ENCODE results near the gene PPP3CA. TPM values are rescaled to one million over a fixed set of nuclear protein-coding genes. Genes with fewer than 3 reads are reported as not detected.

PPP3CA gene
- total RNA-seq, 1 donor from 2014 or later: 40.2 TPM

DNA sequence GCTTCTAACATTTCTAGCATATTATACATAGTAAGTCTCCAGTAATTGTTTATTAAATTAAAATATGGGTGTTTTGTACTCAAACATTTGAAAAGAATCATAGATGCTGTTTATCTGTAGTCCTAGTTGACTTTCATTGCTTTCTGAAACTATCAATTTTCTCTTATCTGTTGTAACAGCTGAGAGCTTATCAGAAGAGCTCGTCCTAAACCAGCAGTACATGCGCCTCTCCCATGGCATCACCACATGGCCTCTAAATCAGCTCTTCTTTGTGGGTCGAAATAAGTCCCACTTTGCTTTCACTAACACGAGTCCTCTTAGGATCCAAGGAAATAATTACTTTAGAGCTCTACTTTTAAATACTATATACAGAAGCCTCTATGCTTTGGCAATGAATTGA, 55.1 kb downstream of the PPP3CA start:
- H3K27me3 ChIP-seq (ENCODE audit: control insufficient read depth in 3 of 3, insufficient read depth in 3 of 3, low read length in 3 of 3): no peaks in the 10 kb centered on the region
- no peak overlapping the region for H3K9ac ChIP-seq (ENCODE audit: low read depth in 1 of 3, low read length in 3 of 3)
- no peaks in the 10 kb centered on the region for H3K9me3 ChIP-seq (ENCODE audit: control insufficient read depth in 3 of 3, low read length in 3 of 3)
- H3K27ac ChIP-seq (ENCODE audit: low read depth, low read length): no peak overlapping the region
- no peaks in the 10 kb centered on the region for H3K36me3 ChIP-seq (ENCODE audit: control insufficient read depth in 3 of 3, insufficient read depth in 3 of 3, low read length in 3 of 3)
- no peak overlapping the region for H3K4me3 ChIP-seq (ENCODE audit: low read length in 3 of 3)
- H3K4me1 ChIP-seq (ENCODE audit: control insufficient read depth in 3 of 3, insufficient read depth in 3 of 3, low read length in 3 of 3): peaks cover 15 to 30% (median 18%) of the 10 kb centered on the region in 3 donors

DNA sequence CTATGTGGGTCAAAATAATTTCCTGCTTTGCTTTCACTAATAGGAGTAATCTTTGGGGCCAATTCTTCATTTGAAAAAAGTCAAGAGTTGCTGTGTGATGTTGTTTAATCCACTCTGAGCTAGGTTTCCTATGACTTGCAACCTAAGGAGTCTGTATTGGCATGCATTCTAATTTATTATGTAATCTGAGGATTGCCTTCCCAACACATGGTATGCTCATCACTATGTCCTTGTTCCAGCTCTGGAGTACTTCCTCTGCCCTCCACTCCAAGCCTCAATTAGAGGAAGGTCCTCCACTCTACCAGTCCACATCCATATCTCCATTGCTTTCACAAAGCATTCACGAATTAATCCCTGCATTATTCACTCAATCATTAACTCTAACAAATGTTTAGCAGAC, 56.1 kb downstream of the PPP3CA start:
- Histone ChIP-seq H3K27ac (ENCODE audit: low read depth, low read length) (no peak overlapping the region), H3K4me1 (ENCODE audit: control insufficient read depth in 3 of 3, insufficient read depth in 3 of 3, low read length in 3 of 3) (peaks cover 16 to 30% (median 21%) of the 10 kb centered on the region in 3 donors), H3K9ac (ENCODE audit: low read depth in 1 of 3, low read length in 3 of 3) (no peak overlapping the region), H3K9me3 (ENCODE audit: control insufficient read depth in 3 of 3, low read length in 3 of 3) (no peaks in the 10 kb centered on the region), H3K27me3 (ENCODE audit: control insufficient read depth in 3 of 3, insufficient read depth in 3 of 3, low read length in 3 of 3) (no peaks in the 10 kb centered on the region), H3K36me3 (ENCODE audit: control insufficient read depth in 3 of 3, insufficient read depth in 3 of 3, low read length in 3 of 3) (no peaks in the 10 kb centered on the region), H3K4me3 (ENCODE audit: low read length in 3 of 3) (no peak overlapping the region)

DNA sequence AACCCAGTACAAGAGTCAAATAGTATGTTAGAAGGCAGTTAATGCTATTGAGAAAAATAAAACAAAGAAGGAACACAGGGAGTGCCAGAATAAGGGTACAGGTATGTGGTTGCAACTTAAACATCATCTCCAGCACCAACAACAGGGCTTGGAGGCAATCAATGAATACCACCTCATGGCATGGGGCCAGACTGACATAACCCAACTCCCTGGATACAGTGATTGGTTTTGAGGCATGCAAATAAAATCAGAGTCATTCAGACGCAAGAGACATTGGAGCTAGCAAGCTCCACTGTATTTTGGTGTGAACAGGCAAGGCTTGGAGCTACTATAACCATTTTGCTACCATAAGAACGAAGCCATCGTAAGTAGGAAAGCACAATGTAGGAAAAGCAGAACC, 56.7 kb downstream of the PPP3CA start:
- Histone ChIP-seq H3K9ac (ENCODE audit: low read depth in 1 of 3, low read length in 3 of 3) (no peak overlapping the region), H3K4me1 (ENCODE audit: control insufficient read depth in 3 of 3, insufficient read depth in 3 of 3, low read length in 3 of 3) (peaks cover 16 to 35% (median 26%) of the 10 kb centered on the region in 3 donors), H3K4me3 (ENCODE audit: low read length in 3 of 3) (no peak overlapping the region), H3K36me3 (ENCODE audit: control insufficient read depth in 3 of 3, insufficient read depth in 3 of 3, low read length in 3 of 3) (no peaks in the 10 kb centered on the region), H3K27ac (ENCODE audit: low read depth, low read length) (no peak overlapping the region), H3K9me3 (ENCODE audit: control insufficient read depth in 3 of 3, low read length in 3 of 3) (no peaks in the 10 kb centered on the region), H3K27me3 (ENCODE audit: control insufficient read depth in 3 of 3, insufficient read depth in 3 of 3, low read length in 3 of 3) (no peaks in the 10 kb centered on the region)

DNA sequence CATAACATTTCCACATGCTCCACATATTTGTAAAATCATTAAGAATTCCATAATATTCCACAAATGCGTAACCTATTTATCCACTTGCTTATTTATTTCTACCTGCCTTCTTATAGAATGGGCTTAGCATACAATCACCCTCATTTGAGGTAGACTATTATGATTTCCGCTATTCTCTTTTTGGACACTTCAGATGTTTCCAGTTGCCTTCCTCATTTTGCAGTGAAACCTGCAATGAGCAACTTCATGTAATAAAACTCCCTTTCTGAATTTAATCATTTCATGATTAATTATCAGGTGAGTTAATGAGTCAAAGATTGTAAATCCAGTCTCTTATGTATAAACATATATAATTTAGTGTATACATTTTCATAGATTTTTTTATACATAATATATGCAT, 58.0 kb downstream of the PPP3CA start:
- no peak overlapping the region for H3K27ac ChIP-seq (ENCODE audit: low read depth, low read length)
- H3K4me3 ChIP-seq (ENCODE audit: low read length in 3 of 3): no peak overlapping the region
- H3K9me3 ChIP-seq (ENCODE audit: control insufficient read depth in 3 of 3, low read length in 3 of 3): no peaks in the 10 kb centered on the region
- H3K9ac ChIP-seq (ENCODE audit: low read depth in 1 of 3, low read length in 3 of 3): no peak overlapping the region
- peaks cover 16 to 36% (median 31%) of the 10 kb centered on the region in 3 donors for H3K4me1 ChIP-seq (ENCODE audit: control insufficient read depth in 3 of 3, insufficient read depth in 3 of 3, low read length in 3 of 3)
- H3K36me3 ChIP-seq (ENCODE audit: control insufficient read depth in 3 of 3, insufficient read depth in 3 of 3, low read length in 3 of 3): no peaks in the 10 kb centered on the region
- H3K27me3 ChIP-seq (ENCODE audit: control insufficient read depth in 3 of 3, insufficient read depth in 3 of 3, low read length in 3 of 3): no peaks in the 10 kb centered on the region

DNA sequence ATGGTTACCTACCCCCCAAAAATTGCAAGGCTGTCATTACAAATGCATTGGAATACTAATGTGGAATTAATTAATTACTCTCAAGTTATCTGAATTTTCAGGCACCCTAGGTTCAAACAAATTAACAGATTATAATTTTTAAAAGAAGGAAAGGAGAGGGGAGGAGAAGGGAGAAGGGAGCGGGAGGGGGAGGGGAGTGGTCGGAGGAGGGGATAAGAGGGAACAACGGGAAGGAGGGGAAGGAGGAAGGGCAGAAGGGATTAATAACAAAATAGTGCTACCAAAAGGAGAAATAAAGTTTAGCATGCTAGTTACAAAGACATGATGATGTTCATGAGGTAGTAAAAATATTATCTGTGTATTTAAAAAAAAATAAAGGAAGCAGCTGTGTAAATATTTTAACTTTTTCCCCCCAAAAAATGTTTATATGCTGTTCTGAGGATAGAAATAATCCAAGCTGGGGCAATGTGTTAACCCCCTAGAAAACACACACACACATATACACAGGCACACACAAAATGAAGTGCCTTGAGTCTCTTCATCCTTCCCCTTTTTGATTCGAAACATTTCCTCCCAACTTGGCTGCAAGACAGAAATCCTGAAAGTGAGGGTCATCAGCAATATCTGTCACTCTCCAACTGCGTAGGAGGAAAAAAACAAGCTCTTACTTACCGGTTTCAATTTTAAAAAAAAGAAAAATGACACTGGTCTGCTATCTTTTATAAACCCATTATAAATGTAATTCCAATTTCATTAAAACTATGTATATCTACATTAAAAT, 58.8 kb downstream of the PPP3CA start:
- peaks cover 16 to 36% (median 31%) of the 10 kb centered on the region in 3 donors for H3K4me1 ChIP-seq (ENCODE audit: control insufficient read depth in 3 of 3, insufficient read depth in 3 of 3, low read length in 3 of 3)
- H3K27me3 ChIP-seq (ENCODE audit: control insufficient read depth in 3 of 3, insufficient read depth in 3 of 3, low read length in 3 of 3): no peaks in the 10 kb centered on the region
- H3K27ac ChIP-seq (ENCODE audit: low read depth, low read length): peak overlapping the region; percentile 4
- H3K4me3 ChIP-seq (ENCODE audit: low read length in 3 of 3): peak overlapping the region in 1 of 3 donors; percentile 44
- H3K36me3 ChIP-seq (ENCODE audit: control insufficient read depth in 3 of 3, insufficient read depth in 3 of 3, low read length in 3 of 3): no peaks in the 10 kb centered on the region
- H3K9me3 ChIP-seq (ENCODE audit: control insufficient read depth in 3 of 3, low read length in 3 of 3): no peaks in the 10 kb centered on the region
- no peak overlapping the region for H3K9ac ChIP-seq (ENCODE audit: low read depth in 1 of 3, low read length in 3 of 3)

DNA sequence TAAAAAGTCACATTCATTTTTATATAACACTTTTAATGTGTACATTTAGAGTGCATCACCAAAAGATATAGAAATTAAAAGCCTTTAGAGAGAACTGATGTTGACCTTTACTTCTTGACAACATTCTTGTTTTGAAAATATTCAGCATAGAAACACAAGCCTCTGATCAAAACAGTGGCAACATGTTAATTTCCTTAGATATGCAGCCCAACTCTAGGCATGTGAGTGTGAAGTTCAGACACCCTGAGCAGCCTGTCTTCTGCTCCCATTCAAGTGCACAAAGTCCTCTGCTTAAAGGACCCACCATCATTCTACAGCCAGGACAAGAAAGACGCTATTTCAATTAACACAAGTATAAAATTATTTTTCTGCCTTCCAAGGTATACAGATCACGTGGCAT, 60.0 kb downstream of the PPP3CA start:
- Histone ChIP-seq H3K27me3 (ENCODE audit: control insufficient read depth in 3 of 3, insufficient read depth in 3 of 3, low read length in 3 of 3) (no peaks in the 10 kb centered on the region), H3K4me3 (ENCODE audit: low read length in 3 of 3) (no peak overlapping the region), H3K36me3 (ENCODE audit: control insufficient read depth in 3 of 3, insufficient read depth in 3 of 3, low read length in 3 of 3) (no peaks in the 10 kb centered on the region), H3K27ac (ENCODE audit: low read depth, low read length) (no peak overlapping the region), H3K9me3 (ENCODE audit: control insufficient read depth in 3 of 3, low read length in 3 of 3) (no peaks in the 10 kb centered on the region), H3K9ac (ENCODE audit: low read depth in 1 of 3, low read length in 3 of 3) (no peak overlapping the region), H3K4me1 (ENCODE audit: control insufficient read depth in 3 of 3, insufficient read depth in 3 of 3, low read length in 3 of 3) (peaks cover 14 to 33% (median 31%) of the 10 kb centered on the region in 3 donors)

DNA sequence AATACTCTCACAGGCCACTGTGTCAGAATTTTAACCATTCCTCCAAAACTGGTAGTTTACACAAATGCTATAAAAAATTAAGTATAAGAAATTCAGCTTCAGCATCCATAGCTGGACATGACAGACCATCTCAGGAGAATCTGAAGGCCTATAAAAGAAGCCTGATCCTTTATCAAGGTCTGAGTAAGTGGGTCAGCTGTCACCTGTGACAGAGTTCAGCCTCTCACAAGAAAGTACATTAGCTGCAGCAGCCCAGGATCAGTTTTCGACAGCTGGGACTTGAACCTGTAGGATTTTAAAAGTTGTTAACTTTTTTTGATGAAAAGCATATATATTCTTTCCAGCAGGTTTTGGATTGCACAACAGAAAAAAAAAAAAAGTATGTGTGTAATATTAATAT, 60.7 kb downstream of the PPP3CA start:
- no peaks in the 10 kb centered on the region for H3K36me3 ChIP-seq (ENCODE audit: control insufficient read depth in 3 of 3, insufficient read depth in 3 of 3, low read length in 3 of 3)
- no peaks in the 10 kb centered on the region for H3K9me3 ChIP-seq (ENCODE audit: control insufficient read depth in 3 of 3, low read length in 3 of 3)
- no peak overlapping the region for H3K4me3 ChIP-seq (ENCODE audit: low read length in 3 of 3)
- no peak overlapping the region for H3K27ac ChIP-seq (ENCODE audit: low read depth, low read length)
- H3K4me1 ChIP-seq (ENCODE audit: control insufficient read depth in 3 of 3, insufficient read depth in 3 of 3, low read length in 3 of 3): peaks cover 14 to 31% (median 31%) of the 10 kb centered on the region in 3 donors
- H3K9ac ChIP-seq (ENCODE audit: low read depth in 1 of 3, low read length in 3 of 3): no peak overlapping the region
- H3K27me3 ChIP-seq (ENCODE audit: control insufficient read depth in 3 of 3, insufficient read depth in 3 of 3, low read length in 3 of 3): no peaks in the 10 kb centered on the region

DNA sequence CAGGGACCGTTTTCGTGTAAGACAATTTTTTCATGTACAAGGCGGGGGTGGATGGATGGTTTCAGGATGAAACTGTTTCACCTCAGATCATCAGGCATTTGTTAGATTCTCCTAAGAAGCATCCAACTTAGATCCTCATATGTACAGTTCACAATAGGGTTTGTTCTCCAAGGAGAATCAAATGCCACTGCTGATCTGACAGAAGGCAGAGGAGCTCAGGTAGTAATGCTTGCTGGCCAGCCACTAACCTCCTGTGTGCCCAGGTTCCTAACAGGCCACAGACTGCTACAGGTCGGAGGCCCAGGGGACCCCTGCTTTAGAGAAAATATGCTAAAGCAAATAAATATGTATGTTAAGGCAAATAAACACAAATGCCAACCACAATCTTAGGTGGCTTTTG, 61.3 kb downstream of the PPP3CA start:
- Histone ChIP-seq H3K9ac (ENCODE audit: low read depth in 1 of 3, low read length in 3 of 3) (no peak overlapping the region), H3K36me3 (ENCODE audit: control insufficient read depth in 3 of 3, insufficient read depth in 3 of 3, low read length in 3 of 3) (no peaks in the 10 kb centered on the region), H3K27me3 (ENCODE audit: control insufficient read depth in 3 of 3, insufficient read depth in 3 of 3, low read length in 3 of 3) (no peaks in the 10 kb centered on the region), H3K9me3 (ENCODE audit: control insufficient read depth in 3 of 3, low read length in 3 of 3) (no peaks in the 10 kb centered on the region), H3K4me1 (ENCODE audit: control insufficient read depth in 3 of 3, insufficient read depth in 3 of 3, low read length in 3 of 3) (peaks cover 9 to 27% (median 25%) of the 10 kb centered on the region in 3 donors), H3K27ac (ENCODE audit: low read depth, low read length) (no peak overlapping the region), H3K4me3 (ENCODE audit: low read length in 3 of 3) (no peak overlapping the region)

DNA sequence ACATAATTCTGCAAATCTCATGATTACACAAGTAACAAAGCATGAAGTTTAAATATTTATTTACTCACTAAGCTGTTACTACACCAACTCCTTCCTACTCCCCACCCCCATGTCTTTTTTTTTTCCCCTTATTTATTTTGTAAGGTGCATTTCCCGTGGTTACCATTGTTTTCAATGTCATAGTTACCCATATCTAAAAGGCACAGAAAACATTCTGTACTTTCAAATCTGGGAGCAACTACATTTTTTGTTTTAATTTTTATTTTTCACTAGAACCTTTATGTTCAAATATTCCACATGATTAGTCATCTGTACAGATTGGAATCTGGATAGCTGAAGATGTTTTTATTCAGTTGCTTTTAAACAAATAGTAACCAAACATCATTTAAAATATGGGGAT, 62.8 kb downstream of the PPP3CA start:
- no peaks in the 10 kb centered on the region for H3K27me3 ChIP-seq (ENCODE audit: control insufficient read depth in 3 of 3, insufficient read depth in 3 of 3, low read length in 3 of 3)
- no peak overlapping the region for H3K27ac ChIP-seq (ENCODE audit: low read depth, low read length)
- H3K4me1 ChIP-seq (ENCODE audit: control insufficient read depth in 3 of 3, insufficient read depth in 3 of 3, low read length in 3 of 3): peaks cover 5 to 30% (median 22%) of the 10 kb centered on the region in 3 donors
- H3K9ac ChIP-seq (ENCODE audit: low read depth in 1 of 3, low read length in 3 of 3): no peak overlapping the region
- H3K4me3 ChIP-seq (ENCODE audit: low read length in 3 of 3): no peak overlapping the region
- H3K9me3 ChIP-seq (ENCODE audit: control insufficient read depth in 3 of 3, low read length in 3 of 3): no peaks in the 10 kb centered on the region
- no peaks in the 10 kb centered on the region for H3K36me3 ChIP-seq (ENCODE audit: control insufficient read depth in 3 of 3, insufficient read depth in 3 of 3, low read length in 3 of 3)

DNA sequence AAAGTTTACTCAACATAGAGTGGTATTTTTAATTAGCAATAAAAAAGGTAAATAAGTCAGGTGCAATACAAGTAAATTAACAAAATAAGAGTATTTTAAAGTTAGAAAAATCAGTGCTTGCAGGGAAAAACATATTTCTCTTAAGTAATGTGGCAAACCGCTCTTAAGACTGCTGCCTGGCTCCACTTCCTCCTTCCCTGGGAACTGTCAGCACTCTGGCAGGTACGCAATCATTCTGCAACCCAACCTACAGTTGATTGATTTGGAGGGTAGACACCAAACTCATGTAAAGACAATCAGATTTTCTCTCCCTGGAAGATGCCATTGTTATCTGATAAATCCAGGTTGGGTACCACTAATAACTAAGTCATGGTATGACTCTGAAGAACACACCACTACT, 63.9 kb downstream of the PPP3CA start:
- no peak overlapping the region for H3K4me3 ChIP-seq (ENCODE audit: low read length in 3 of 3)
- H3K9me3 ChIP-seq (ENCODE audit: control insufficient read depth in 3 of 3, low read length in 3 of 3): no peaks in the 10 kb centered on the region
- H3K9ac ChIP-seq (ENCODE audit: low read depth in 1 of 3, low read length in 3 of 3): no peak overlapping the region
- no peaks in the 10 kb centered on the region for H3K27me3 ChIP-seq (ENCODE audit: control insufficient read depth in 3 of 3, insufficient read depth in 3 of 3, low read length in 3 of 3)
- H3K36me3 ChIP-seq (ENCODE audit: control insufficient read depth in 3 of 3, insufficient read depth in 3 of 3, low read length in 3 of 3): no peaks in the 10 kb centered on the region
- peaks cover 9 to 31% (median 30%) of the 10 kb centered on the region in 3 donors for H3K4me1 ChIP-seq (ENCODE audit: control insufficient read depth in 3 of 3, insufficient read depth in 3 of 3, low read length in 3 of 3)
- no peak overlapping the region for H3K27ac ChIP-seq (ENCODE audit: low read depth, low read length)
